Measurements from ENCODE around the gene PAXIP1. TPM values are rescaled to one million over a fixed set of nuclear protein-coding genes. Genes with fewer than 3 reads are reported as not detected.

The PAXIP1 gene, protein sequence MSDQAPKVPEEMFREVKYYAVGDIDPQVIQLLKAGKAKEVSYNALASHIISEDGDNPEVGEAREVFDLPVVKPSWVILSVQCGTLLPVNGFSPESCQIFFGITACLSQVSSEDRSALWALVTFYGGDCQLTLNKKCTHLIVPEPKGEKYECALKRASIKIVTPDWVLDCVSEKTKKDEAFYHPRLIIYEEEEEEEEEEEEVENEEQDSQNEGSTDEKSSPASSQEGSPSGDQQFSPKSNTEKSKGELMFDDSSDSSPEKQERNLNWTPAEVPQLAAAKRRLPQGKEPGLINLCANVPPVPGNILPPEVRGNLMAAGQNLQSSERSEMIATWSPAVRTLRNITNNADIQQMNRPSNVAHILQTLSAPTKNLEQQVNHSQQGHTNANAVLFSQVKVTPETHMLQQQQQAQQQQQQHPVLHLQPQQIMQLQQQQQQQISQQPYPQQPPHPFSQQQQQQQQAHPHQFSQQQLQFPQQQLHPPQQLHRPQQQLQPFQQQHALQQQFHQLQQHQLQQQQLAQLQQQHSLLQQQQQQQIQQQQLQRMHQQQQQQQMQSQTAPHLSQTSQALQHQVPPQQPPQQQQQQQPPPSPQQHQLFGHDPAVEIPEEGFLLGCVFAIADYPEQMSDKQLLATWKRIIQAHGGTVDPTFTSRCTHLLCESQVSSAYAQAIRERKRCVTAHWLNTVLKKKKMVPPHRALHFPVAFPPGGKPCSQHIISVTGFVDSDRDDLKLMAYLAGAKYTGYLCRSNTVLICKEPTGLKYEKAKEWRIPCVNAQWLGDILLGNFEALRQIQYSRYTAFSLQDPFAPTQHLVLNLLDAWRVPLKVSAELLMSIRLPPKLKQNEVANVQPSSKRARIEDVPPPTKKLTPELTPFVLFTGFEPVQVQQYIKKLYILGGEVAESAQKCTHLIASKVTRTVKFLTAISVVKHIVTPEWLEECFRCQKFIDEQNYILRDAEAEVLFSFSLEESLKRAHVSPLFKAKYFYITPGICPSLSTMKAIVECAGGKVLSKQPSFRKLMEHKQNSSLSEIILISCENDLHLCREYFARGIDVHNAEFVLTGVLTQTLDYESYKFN
- 13.7 TPM for total RNA-seq

DNA sequence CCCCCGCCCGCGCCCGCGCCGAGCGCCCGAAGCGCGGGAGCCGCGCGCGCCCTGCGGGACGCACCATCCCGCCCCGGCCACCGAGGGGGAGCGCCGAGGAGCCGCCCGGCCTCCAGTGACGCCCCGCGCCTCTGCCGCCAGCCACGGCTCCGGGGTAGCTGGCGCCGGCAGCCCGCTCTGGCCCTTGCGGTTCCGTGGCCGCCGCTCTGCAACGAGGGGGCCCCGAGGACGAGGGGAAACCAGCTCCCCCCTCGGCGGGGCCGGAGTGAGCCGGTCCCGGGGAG, at the start of gene PAXIP1:
Gene PAXIP1 (minus strand): TSS at position 33 of the 284 bp plus-strand sequence. CDS start 195 bp downstream, outside the sequence.

Other genes starting within 250 kb of the PAXIP1 start
- not detected for gene HTR5A, start 67.2 kb upstream of the PAXIP1 start, total RNA-seq